Nephron (organoid): ENCODE measurements around the gene KISS1R.
A peak's percentile ranks its signal among the peaks of the same experiment; 100 is the strongest.
"Not testable (repeated sequence)": the region's sequence is repeated elsewhere in the genome, so short reads cannot be mapped to it uniquely, and the experiment has no call there.

Experiments used
- H3K27ac Mint-ChIP-seq, 3 experiments: 2 replicates each; pipeline ENCODE4 v1.8.0; 2020; ENCODE audit warnings: mixed read lengths in 3 of 3, mild to moderate bottlenecking in 2 of 3, moderate library complexity in 1 of 3
- H3K27me3 Mint-ChIP-seq: 2 replicates; pipeline ENCODE4 v1.8.0; 2021; ENCODE audit warnings: low read depth, mild to moderate bottlenecking, moderate library complexity, mixed read lengths
- H3K36me3 Mint-ChIP-seq: 2 replicates; pipeline ENCODE4 v1.8.0; 2020; ENCODE audit warnings: low read depth, mixed read lengths
- H3K4me1 Mint-ChIP-seq: 2 replicates; pipeline ENCODE4 v1.8.0; 2020; ENCODE audit warnings: mixed read lengths
- H3K4me3 Mint-ChIP-seq, 3 experiments: 2 replicates each; pipeline ENCODE4 v1.8.0; 2020; ENCODE audit warnings: mild to moderate bottlenecking in 3 of 3, mixed read lengths in 3 of 3, moderate library complexity in 2 of 3
- H3K9me3 Mint-ChIP-seq: 2 replicates; pipeline ENCODE4 v1.8.0; 2020; ENCODE audit warnings: mixed read lengths
- TF ChIP-seq, protein P1 (sequence below), 3 experiments: fragments of 200-600 bp; sonication (generic); IDR thresholded peaks; one replicate each; pipeline ENCODE4 v1.5.0; 2021; ENCODE audit warnings: antibody characterized with exemption in 3 of 3; ENCODE audit not compliant: unreplicated experiment in 3 of 3

Gene KISS1R

DNA sequence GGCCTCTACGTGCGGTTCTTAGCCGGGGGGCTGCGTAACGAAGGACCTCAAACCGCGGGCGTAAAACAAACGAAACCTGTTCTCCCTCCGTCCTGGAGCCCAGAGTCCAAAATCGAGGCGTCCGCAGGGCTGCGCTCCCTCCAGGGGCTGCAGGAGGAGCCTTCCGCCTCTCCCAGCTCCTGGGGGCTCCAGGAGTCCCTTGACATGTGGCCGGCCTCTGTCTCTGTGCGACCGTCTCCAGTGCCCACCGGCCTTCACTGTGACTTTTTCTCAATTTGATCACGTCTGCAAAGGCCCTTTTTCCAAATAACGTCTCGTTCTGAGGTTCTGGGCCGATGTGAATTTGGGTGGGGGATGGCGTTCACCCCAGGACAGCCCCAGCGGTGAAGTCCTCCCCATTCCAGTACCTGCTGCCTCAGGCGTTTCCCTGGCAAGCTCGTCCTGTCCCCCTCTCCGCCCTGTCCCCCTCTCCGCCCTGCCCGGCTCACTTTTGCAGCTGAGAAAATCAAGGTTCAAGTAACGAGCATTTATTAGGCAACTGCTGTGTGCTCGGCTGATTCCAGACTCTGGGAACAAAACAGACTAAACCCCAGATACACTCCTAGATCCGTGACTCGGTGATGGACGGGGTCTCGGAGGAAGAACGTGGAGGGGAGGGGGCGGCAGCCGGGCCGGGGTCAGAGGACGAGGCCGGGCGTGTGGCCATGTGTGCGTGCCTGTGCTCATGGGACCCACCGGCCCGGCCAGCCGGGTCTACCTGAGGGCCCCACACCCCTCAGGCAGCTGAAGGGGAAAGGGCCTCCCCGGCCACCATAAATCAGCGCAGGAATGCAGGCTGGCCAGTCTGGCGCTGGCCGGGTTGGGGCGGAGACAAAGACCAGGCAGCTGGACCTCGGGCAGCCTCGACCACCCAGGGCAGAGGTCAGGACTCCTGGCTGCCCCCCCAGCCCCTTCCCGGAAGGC lies 39.0 kb downstream of the KISS1R start:
- peaks cover 23% of the 10 kb centered on the region for H3K4me1 Mint-ChIP-seq

DNA sequence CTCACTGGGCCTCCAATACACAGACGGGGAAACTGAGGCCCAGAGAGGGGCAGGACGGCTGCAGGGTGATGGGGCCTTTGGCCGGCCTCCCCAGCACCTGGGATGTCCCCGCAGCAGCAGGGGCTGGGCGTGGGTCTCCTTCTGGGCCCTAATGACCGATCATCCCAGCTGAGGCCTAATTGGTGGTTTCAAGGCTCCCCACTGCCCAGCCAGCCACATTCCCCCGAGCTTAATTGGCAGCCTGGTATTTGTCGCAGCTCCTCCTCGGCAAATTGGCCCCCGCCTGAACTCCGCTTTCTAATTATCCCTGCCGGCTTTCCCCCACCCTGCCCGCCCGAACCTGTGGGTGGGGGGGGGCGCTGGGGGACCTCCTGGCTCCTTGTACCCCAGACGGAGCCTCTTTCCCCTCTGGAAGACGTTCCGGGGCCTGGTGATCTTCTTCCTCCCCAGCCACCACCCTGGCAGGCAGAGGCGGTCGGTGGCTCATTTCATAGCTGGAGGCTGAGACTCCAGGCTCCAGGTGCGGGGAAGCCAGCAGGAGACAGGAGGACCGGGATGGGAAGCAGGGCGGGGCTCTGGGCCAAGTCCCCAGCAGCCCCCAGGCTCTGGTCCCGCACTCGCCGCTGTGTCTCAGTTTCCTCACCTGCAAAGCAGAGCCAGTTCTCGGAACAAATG lies 39.8 kb downstream of the KISS1R start:
- Mint-ChIP-seq H3K9me3 (no peaks in the 10 kb centered on the region), H3K27ac (peak overlapping the region; percentile 61 to 95 (median 80)), H3K4me3 (peak overlapping the region in 2 of 3 experiments; percentile 43 to 51), H3K4me1 (peaks cover 17% of the 10 kb centered on the region), H3K27me3 (no peaks in the 10 kb centered on the region), H3K36me3 (peaks cover 9% of the 10 kb centered on the region)
- TF ChIP-seq, protein P1, sequence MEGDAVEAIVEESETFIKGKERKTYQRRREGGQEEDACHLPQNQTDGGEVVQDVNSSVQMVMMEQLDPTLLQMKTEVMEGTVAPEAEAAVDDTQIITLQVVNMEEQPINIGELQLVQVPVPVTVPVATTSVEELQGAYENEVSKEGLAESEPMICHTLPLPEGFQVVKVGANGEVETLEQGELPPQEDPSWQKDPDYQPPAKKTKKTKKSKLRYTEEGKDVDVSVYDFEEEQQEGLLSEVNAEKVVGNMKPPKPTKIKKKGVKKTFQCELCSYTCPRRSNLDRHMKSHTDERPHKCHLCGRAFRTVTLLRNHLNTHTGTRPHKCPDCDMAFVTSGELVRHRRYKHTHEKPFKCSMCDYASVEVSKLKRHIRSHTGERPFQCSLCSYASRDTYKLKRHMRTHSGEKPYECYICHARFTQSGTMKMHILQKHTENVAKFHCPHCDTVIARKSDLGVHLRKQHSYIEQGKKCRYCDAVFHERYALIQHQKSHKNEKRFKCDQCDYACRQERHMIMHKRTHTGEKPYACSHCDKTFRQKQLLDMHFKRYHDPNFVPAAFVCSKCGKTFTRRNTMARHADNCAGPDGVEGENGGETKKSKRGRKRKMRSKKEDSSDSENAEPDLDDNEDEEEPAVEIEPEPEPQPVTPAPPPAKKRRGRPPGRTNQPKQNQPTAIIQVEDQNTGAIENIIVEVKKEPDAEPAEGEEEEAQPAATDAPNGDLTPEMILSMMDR (IDR thresholded peaks at IDR 0.05; ENCODE audit: unreplicated experiment in 3 of 3): no peak

More for the DNA sequence above, 39.0 kb downstream of the KISS1R start:
- Mint-ChIP-seq H3K27ac (peak overlapping the region; percentile 93 to 96 (median 95)), H3K4me3 (peak overlapping the region in 1 of 3 experiments; percentile 65), H3K27me3 (no peaks in the 10 kb centered on the region), H3K9me3 (no peaks in the 10 kb centered on the region), H3K36me3 (peaks cover 9% of the 10 kb centered on the region)
- TF ChIP-seq, protein P1 (IDR thresholded peaks at IDR 0.05; ENCODE audit: unreplicated experiment in 3 of 3): no peak

DNA sequence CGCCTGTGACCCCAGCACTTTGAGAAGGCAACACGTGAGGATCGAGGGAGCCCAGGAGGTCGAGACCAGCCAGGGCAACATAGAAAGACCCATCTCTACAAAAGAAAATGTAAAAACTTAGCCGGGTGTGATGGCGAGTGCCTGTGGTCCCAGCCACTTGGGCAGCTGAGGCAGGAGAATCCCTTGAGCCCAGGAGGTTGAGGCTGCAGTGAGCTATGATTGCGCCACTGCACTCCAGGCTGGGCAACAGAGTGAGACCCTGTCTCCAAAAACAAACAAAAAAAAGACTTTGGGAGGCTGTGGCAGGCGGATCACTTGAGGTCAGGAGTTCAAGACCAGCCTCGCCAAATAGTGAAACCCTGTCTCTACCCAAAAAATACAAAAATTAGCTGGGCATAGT lies 40.4 kb downstream of the KISS1R start:
- H3K9me3 Mint-ChIP-seq, H3K27me3 Mint-ChIP-seq: not testable (repeated sequence)
- Mint-ChIP-seq H3K27ac (peak overlapping the region; percentile 61 to 95 (median 80)), H3K4me3 (peak overlapping the region in 2 of 3 experiments; percentile 11 to 14), H3K4me1 (peaks cover 21% of the 10 kb centered on the region), H3K36me3 (peaks cover 14% of the 10 kb centered on the region)

DNA sequence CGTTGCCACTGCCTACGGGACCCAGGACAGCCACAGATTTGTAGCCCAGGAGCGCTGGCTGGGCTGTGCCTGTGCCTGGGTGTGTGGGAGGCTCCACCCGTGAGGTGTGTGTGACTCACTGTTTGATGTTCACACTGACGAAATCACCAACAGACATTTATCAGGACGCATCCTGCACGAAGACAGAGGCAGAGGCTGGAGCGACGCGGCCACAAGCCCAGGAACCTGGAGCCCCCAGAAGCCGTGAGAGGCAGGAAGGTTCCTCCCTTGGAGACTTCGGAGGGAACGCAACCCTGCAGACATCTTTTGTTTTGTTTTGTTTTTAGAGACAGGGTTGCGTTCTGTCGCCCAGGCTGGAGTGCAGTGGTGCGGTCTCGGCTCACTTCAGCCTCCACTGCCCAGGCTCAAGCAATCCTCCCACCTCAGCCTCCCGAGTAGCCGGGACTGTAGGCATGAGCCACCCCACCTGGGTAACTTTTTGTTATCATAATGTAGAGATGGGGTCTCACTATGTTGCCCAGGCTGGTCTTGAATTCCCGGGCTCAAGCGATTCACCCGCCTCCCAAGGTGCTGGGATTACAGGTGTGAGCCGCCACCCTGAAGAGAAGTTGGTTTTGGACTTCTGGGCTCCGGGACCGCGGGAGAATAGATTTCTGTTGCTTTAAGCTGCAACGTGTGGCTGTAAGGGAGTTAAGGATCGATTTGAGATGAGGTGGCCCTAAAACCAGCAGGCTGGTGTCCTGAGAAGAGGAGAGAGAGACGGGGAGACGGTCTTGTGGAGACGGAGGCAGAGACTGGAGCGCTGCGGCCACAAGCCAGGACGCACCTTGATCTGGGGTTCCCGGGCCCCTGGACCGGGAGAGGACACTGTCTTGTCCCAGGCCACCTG lies 42.1 kb downstream of the KISS1R start:
- H3K27me3 Mint-ChIP-seq: no peaks in the 10 kb centered on the region
- peaks cover 15% of the 10 kb centered on the region for H3K4me1 Mint-ChIP-seq
- no peaks in the 10 kb centered on the region for H3K9me3 Mint-ChIP-seq
- peak overlapping the region in 2 of 3 experiments; percentile 27 to 29 for H3K4me3 Mint-ChIP-seq
- peaks cover 27% of the 10 kb centered on the region for H3K36me3 Mint-ChIP-seq
- H3K27ac Mint-ChIP-seq: peak overlapping the region; percentile 60 to 89 (median 88)
- TF ChIP-seq, protein P1 (IDR thresholded peaks at IDR 0.05; ENCODE audit: unreplicated experiment in 3 of 3): no peak

DNA sequence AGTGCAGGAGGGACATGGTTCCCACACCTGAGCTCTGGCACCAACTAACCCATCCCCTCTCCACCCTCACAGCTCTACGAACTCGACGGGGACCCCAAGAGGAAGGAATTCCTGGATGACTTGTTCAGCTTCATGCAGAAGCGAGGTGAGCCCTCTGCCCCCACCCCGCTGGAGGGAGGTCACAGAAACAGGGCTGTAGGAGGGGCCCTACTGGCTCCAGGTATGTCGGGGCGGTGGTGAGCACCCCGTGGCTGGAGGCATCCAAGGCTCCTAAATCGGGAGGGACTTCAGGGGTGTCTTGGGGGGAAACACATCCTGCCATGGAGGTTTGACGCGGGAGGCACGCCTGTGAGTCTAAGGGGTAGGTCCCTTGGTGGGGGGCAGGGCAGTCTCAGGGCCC lies 42.9 kb downstream of the KISS1R start:
- Mint-ChIP-seq H3K36me3 (peaks cover 35% of the 10 kb centered on the region), H3K27ac (peak overlapping the region in 2 of 3 experiments; percentile 29 to 54), H3K4me3 (peak overlapping the region in 1 of 3 experiments; percentile 16), H3K4me1 (peaks cover 15% of the 10 kb centered on the region), H3K9me3 (no peaks in the 10 kb centered on the region), H3K27me3 (no peaks in the 10 kb centered on the region)
- TF ChIP-seq, protein P1 (IDR thresholded peaks at IDR 0.05; ENCODE audit: unreplicated experiment in 3 of 3): no peak
